H1 (cell line): Measurements from ENCODE around the gene PIK3R3. TPM values are rescaled to one million over a fixed set of nuclear protein-coding genes. Genes with fewer than 3 reads are reported as not detected.

ENCODE experiments used
- CTCF ChIA-PET: fragments of 300-600 bp; sonication (Branson Sonifier 250); formaldehyde crosslinking; loops from one replicate; lab custom pipeline; 2021; ENCODE audit not compliant: partially characterized antibody; lab: Charles Lee
- POLR2A ChIA-PET: fragments of 300-600 bp; sonication (Branson Sonifier 250); formaldehyde crosslinking; loops from one replicate; lab custom pipeline; 2021; ENCODE audit warnings: inconsistent platforms; ENCODE audit not compliant: partially characterized antibody; lab: Charles Lee
- DNase-seq, 2 experiments: peaks; one replicate each; pipeline versions ENCODE4 v3.0.0 to v3.0.0-alpha.2; 2010 to 2022; ENCODE audit warnings: low spot score in 2 of 2, low read depth in 1 of 2, mixed read lengths in 1 of 2
- FAIRE-seq: peaks from 2 replicates; lab custom pipeline; 2011; peaks lifted over from hg19 to GRCh38; lab: Jason Lieb, UNC
- H2AFZ ChIP-seq: 2 replicates; pipeline ENCODE4 v1.8.1; 2012; ENCODE audit warnings: low read length, inconsistent platforms
- H2AK5ac ChIP-seq: 2 replicates; pipeline ENCODE4 v1.6.1; 2013; ENCODE audit warnings: low read depth, low read length
- H2BK120ac ChIP-seq: replicated peaks from 2 replicates; pipeline ENCODE3; 2013; ENCODE audit warnings: low read depth, low read length, inconsistent platforms
- H2BK12ac ChIP-seq: 2 replicates; pipeline ENCODE4 v1.6.1; 2013; ENCODE audit warnings: low read depth, low read length
- H2BK15ac ChIP-seq: 2 replicates; pipeline ENCODE4 v1.6.1; 2013; ENCODE audit warnings: low read length
- H2BK20ac ChIP-seq: 2 replicates; pipeline ENCODE4 v1.6.1; 2013; ENCODE audit warnings: low read length
- H2BK5ac ChIP-seq: 2 replicates; pipeline ENCODE4 v1.6.1; 2013; ENCODE audit warnings: low read depth, low read length
- H3K14ac ChIP-seq: 2 replicates; pipeline ENCODE4 v1.6.1; 2013; ENCODE audit warnings: inconsistent platforms; ENCODE audit not compliant: insufficient read length
- H3K18ac ChIP-seq: 2 replicates; pipeline ENCODE4 v1.6.1; 2013; ENCODE audit warnings: low read length; ENCODE audit errors: extremely low read depth
- H3K23ac ChIP-seq: 2 replicates; pipeline ENCODE4 v1.6.1; 2013; ENCODE audit warnings: inconsistent platforms; ENCODE audit not compliant: insufficient read length
- H3K23me2 ChIP-seq: 2 replicates; pipeline ENCODE4 v1.6.1; 2013; ENCODE audit warnings: low read depth, low read length
- H3K27ac ChIP-seq: 2 replicates; pipeline ENCODE4 v1.6.1; 2011; ENCODE audit warnings: low read depth, low read length, inconsistent platforms
- H3K27me3 ChIP-seq, 4 experiments: replicated peaks in 1 of 4; 1 replicate in 1 of 4; 2 replicates in 3 of 4; pipeline versions ENCODE4 v1.6.1 to v1.8.1; 2011 to 2013; ENCODE audit warnings: low read length in 3 of 4, mild to moderate bottlenecking in 3 of 4, inconsistent platforms in 2 of 4, mixed read lengths in 2 of 4, moderate library complexity in 1 of 4; ENCODE audit not compliant: control insufficient read depth in 3 of 4, insufficient read depth in 3 of 4; ENCODE audit errors: extremely low read depth in 1 of 4
- H3K36me3 ChIP-seq, 4 experiments: 2 replicates each; pipeline versions ENCODE4 v1.6.1 to v1.8.1; 2011 to 2013; ENCODE audit warnings: mild to moderate bottlenecking in 4 of 4, low read length in 3 of 4, moderate library complexity in 2 of 4, control low read depth in 1 of 4, inconsistent platforms in 1 of 4; ENCODE audit not compliant: insufficient read depth in 4 of 4, control insufficient read depth in 2 of 4
- H3K4ac ChIP-seq: replicated peaks from 2 replicates; pipeline ENCODE3; 2013; ENCODE audit warnings: low read length, low read depth, mixed read lengths, inconsistent platforms; ENCODE audit not compliant: insufficient read length
- H3K4me1 ChIP-seq, 4 experiments: replicated peaks in 1 of 4; 1 replicate in 1 of 4; 2 replicates in 3 of 4; pipeline versions ENCODE4 v1.6.1 to v1.8.1; 2011 to 2013; ENCODE audit warnings: low read length in 3 of 4, inconsistent platforms in 2 of 4, mixed read lengths in 1 of 4; ENCODE audit not compliant: insufficient read depth in 4 of 4, control insufficient read depth in 3 of 4
- H3K4me2 ChIP-seq, 2 experiments: 2 replicates each; pipeline versions ENCODE4 v1.6.1 to v1.8.1; 2011 to 2013; ENCODE audit warnings: low read depth in 2 of 2, low read length in 2 of 2, control low read depth in 1 of 2, inconsistent platforms in 1 of 2, mild to moderate bottlenecking in 1 of 2; ENCODE audit not compliant: insufficient read depth in 1 of 2
- H3K4me3 ChIP-seq, 4 experiments: fragments of 200-600, 300-600 bp in 1 of 4; sonication (generic), shearing (Covaris generic), sonication (Bioruptor Twin) in 1 of 4; 2 replicates each; pipeline versions ENCODE4 v1.5.1 to v1.8.1; 2011 to 2016; ENCODE audit warnings: low read length in 4 of 4, low read depth in 3 of 4, control low read depth in 2 of 4, inconsistent platforms in 2 of 4, mild to moderate bottlenecking in 2 of 4, mixed read lengths in 1 of 4, moderate library complexity in 1 of 4; ENCODE audit not compliant: insufficient read depth in 2 of 4; ENCODE audit errors: extremely low read depth in 1 of 4
- H3K56ac ChIP-seq: replicated peaks from 2 replicates; pipeline ENCODE3; 2013; ENCODE audit warnings: low read depth, mild to moderate bottlenecking, mixed read lengths, low read length, inconsistent platforms; ENCODE audit not compliant: insufficient read length
- H3K79me1 ChIP-seq: 2 replicates; pipeline ENCODE4 v1.6.1; 2013; ENCODE audit warnings: low read depth, low read length, control low read depth
- H3K79me2 ChIP-seq, 2 experiments: 2 replicates each; pipeline versions ENCODE4 v1.6.1 to v1.8.1; 2012 to 2013; ENCODE audit warnings: low read length in 2 of 2, mild to moderate bottlenecking in 2 of 2, inconsistent platforms in 1 of 2; ENCODE audit not compliant: insufficient read depth in 2 of 2, control insufficient read depth in 1 of 2
- H3K9ac ChIP-seq, 4 experiments: replicated peaks in 1 of 4; 1 replicate in 1 of 4; 2 replicates in 3 of 4; pipeline versions ENCODE4 v1.6.1 to v1.8.1; 2011 to 2013; ENCODE audit warnings: low read depth in 3 of 4, low read length in 3 of 4, control low read depth in 2 of 4, mild to moderate bottlenecking in 2 of 4, moderate library complexity in 2 of 4, inconsistent platforms in 1 of 4; ENCODE audit errors: extremely low read depth in 1 of 4
- H3K9me3 ChIP-seq, 2 experiments: 2 replicates each; pipeline versions ENCODE4 v1.6.1 to v1.8.1; 2012 to 2013; ENCODE audit warnings: mild to moderate bottlenecking in 2 of 2, moderate library complexity in 2 of 2, control low read depth in 1 of 2, inconsistent platforms in 1 of 2, low read depth in 1 of 2, low read length in 1 of 2, mixed read lengths in 1 of 2; ENCODE audit not compliant: insufficient read depth in 2 of 2
- H4K20me1 ChIP-seq, 2 experiments: replicated peaks in 1 of 2; 2 replicates each; pipeline versions ENCODE3 to v1.8.1; 2011 to 2013; ENCODE audit warnings: inconsistent platforms in 2 of 2, low read length in 2 of 2, mild to moderate bottlenecking in 1 of 2; ENCODE audit not compliant: insufficient read depth in 2 of 2, control insufficient read depth in 1 of 2
- H4K5ac ChIP-seq: 2 replicates; pipeline ENCODE4 v1.6.1; 2013; ENCODE audit warnings: low read length, low read depth, mixed read lengths, inconsistent platforms; ENCODE audit not compliant: insufficient read length
- H4K8ac ChIP-seq: 2 replicates; pipeline ENCODE4 v1.8.0; 2013; ENCODE audit warnings: mild to moderate bottlenecking, moderate library complexity, low read length, inconsistent platforms; ENCODE audit not compliant: insufficient read depth; ENCODE audit errors: extremely low read depth
- H4K91ac ChIP-seq: replicated peaks from 2 replicates; pipeline ENCODE3; 2013; ENCODE audit warnings: low read length, mixed read lengths, inconsistent platforms; ENCODE audit not compliant: insufficient read length
- JUND ChIP-seq: IDR thresholded peaks from 2 replicates; pipeline ENCODE4 v1.6.1; 2011; ENCODE audit warnings: mild to moderate bottlenecking, improper control_type of control experiment, low read length
- YY1 ChIP-seq: IDR thresholded peaks from 2 replicates; pipeline ENCODE4 v1.6.1; 2011; ENCODE audit warnings: low read depth, mild to moderate bottlenecking, low read length
- polyA plus RNA-seq, 7 experiments: library from polyadenylated mRNA; depleted of rRNA in 3 of 7; stranded (reverse) in 5 of 7; unstranded in 2 of 7; fragments of >200 nt in 5 of 7; fragments of 200-250 nt in 2 of 7; gene quantifications; 1 replicate in 5 of 7; 2 replicates in 1 of 7; 4 replicates in 1 of 7; pipeline versions ENCODE4 v1.2.1 to v1.2.3, GENCODE V29; 2011 to 2013; ENCODE audit warnings: missing spikeins in 2 of 7, mixed read lengths in 2 of 7
- total RNA-seq: library from RNA; stranded (reverse); fragmentation: NEBNext Ultra II Directional; extraction: Animal tissue kit (Norgen Biotek cat#: 25700); gene quantifications from 2 replicates; pipeline ENCODE4 v1.2.1, GENCODE V29; 2021

PIK3R3 gene
- total and polyA plus RNA-seq, 2 of the 8 experiments (the other 6 are each of a cell fraction or from before 2014, with no cell fraction given), result 5.3 to 13.6 TPM

- FAIRE-seq (no peak), DNase-seq (no peak)
- H4K8ac ChIP-seq, result no peak overlapping the region
- no peak overlapping the region for H3K9ac ChIP-seq
- no peak overlapping the region for H2BK20ac ChIP-seq
- H3K27me3 ChIP-seq, result no peaks in the 10 kb centered on the region
- H2BK5ac ChIP-seq, result no peak overlapping the region
- no peaks in the 10 kb centered on the region for H3K9me3 ChIP-seq
- no peak overlapping the region for H3K18ac ChIP-seq
- no peak overlapping the region for H3K4me2 ChIP-seq
- H3K4me3 ChIP-seq, result no peak overlapping the region
- H3K23ac ChIP-seq, result no peak overlapping the region
- H3K36me3 ChIP-seq, result no peaks in the 10 kb centered on the region
- no peak overlapping the region for H4K5ac ChIP-seq
- H2BK12ac ChIP-seq, result no peak overlapping the region
- H3K27ac ChIP-seq, result no peak overlapping the region
- H3K4ac ChIP-seq, result no peak overlapping the region
- H2AFZ ChIP-seq, result no peak overlapping the region
- peaks cover 0 to 3% (median 1%) of the 10 kb centered on the region in 4 experiments; a peak in 4 of 7 replicates for H3K4me1 ChIP-seq
- ChIA-PET POLR2A (no interaction called here), CTCF (interaction anchor here (0.6 kb wide), 1 partner anchor 295 kb away, joined by 3 read pairs; no protein-coding TSS in a partner anchor)
- H3K56ac ChIP-seq, result no peak overlapping the region
- H3K79me1 ChIP-seq, result no peaks in the 10 kb centered on the region; the same call in 1 of the 2 replicates
- H2BK120ac ChIP-seq, result no peak overlapping the region
- H3K23me2 ChIP-seq, result no peaks in the 10 kb centered on the region
- H4K91ac ChIP-seq, result no peak overlapping the region
- H2BK15ac ChIP-seq, result no peak overlapping the region
- no peak overlapping the region for H3K14ac ChIP-seq
- peaks cover 0 to 2% of the 10 kb centered on the region in 2 experiments; a peak in 1 of 4 replicates for H3K79me2 ChIP-seq
- peaks cover 1 to 3% of the 10 kb centered on the region in 2 experiments for H4K20me1 ChIP-seq
- H2AK5ac ChIP-seq, result no peak overlapping the region
- TF ChIP-seq YY1 (no peak), JUND (no peak)
Measured at GRCh38 chr1:46118856-46119255, 13.6 kb downstream of the PIK3R3 start.
